CD8-positive, alpha-beta memory T cell (primary cell): ENCODE data around the gene CAMK2N1. TPM values are rescaled to one million over a fixed set of nuclear protein-coding genes. Genes with fewer than 3 reads are reported as not detected.

Experiments used
- CTCF ChIA-PET: fragments of 350-600 bp; sonication (Branson Sonifier 250); formaldehyde crosslinking; loops from one replicate; lab custom pipeline; 2021; ENCODE audit warnings: antibody characterized with exemption; lab: Charles Lee
- POLR2A ChIA-PET: fragments of 350-600 bp; sonication (Branson Sonifier 250); formaldehyde crosslinking; loops from one replicate; lab custom pipeline; 2021; ENCODE audit warnings: antibody characterized with exemption; lab: Charles Lee
- DNase-seq, 5 donors: peaks; one replicate each; pipeline versions ENCODE4 v3.0.0 to v3.0.0-alpha.2; 2020 to 2022; ENCODE audit warnings: mixed read lengths in 1 of 5
- H3K27ac ChIP-seq: one replicate; pipeline ENCODE4 v1.7.0; 2013; ENCODE audit warnings: low read depth, mild to moderate bottlenecking, low read length, moderate library complexity
- H3K27me3 ChIP-seq: 2 replicates; pipeline ENCODE4 v1.7.0; 2013; ENCODE audit warnings: low read length, mild to moderate bottlenecking; ENCODE audit not compliant: insufficient read depth, poor library complexity, severe bottlenecking
- H3K36me3 ChIP-seq: 2 replicates; pipeline ENCODE4 v1.7.0; 2013; ENCODE audit warnings: mild to moderate bottlenecking, low read length, moderate library complexity; ENCODE audit not compliant: insufficient read depth
- H3K4me1 ChIP-seq: 2 replicates; pipeline ENCODE4 v1.7.0; 2013; ENCODE audit warnings: mild to moderate bottlenecking, low read length, moderate library complexity; ENCODE audit not compliant: insufficient read depth
- H3K4me3 ChIP-seq: 2 replicates; pipeline ENCODE4 v1.7.0; 2013; ENCODE audit warnings: mild to moderate bottlenecking, low read length
- H3K9me3 ChIP-seq: 2 replicates; pipeline ENCODE4 v1.7.0; 2013; ENCODE audit warnings: mild to moderate bottlenecking, low read length
- H3K27ac Mint-ChIP-seq, 8 donors: one replicate each; pipeline ENCODE4 v1.8.0; 2020 to 2021; ENCODE audit warnings: mixed read lengths in 8 of 8, mild to moderate bottlenecking in 6 of 8, inconsistent platforms in 3 of 8, moderate library complexity in 3 of 8
- H3K27me3 Mint-ChIP-seq, 2 donors: one replicate each; pipeline ENCODE4 v1.8.0; 2020 to 2021; ENCODE audit warnings: mixed read lengths in 2 of 2, mild to moderate bottlenecking in 1 of 2, moderate library complexity in 1 of 2
- H3K36me3 Mint-ChIP-seq, 3 donors: one replicate each; pipeline ENCODE4 v1.8.0; 2020 to 2021; ENCODE audit warnings: mixed read lengths in 3 of 3, inconsistent platforms in 1 of 3, mild to moderate bottlenecking in 1 of 3
- H3K4me1 Mint-ChIP-seq, 3 donors: one replicate each; pipeline ENCODE4 v1.8.0; 2020 to 2021; ENCODE audit warnings: mixed read lengths in 3 of 3, inconsistent platforms in 1 of 3, mild to moderate bottlenecking in 1 of 3
- H3K4me3 Mint-ChIP-seq, 7 donors: one replicate each; pipeline ENCODE4 v1.8.0; 2020 to 2021; ENCODE audit warnings: mixed read lengths in 7 of 7, mild to moderate bottlenecking in 6 of 7, moderate library complexity in 4 of 7, inconsistent platforms in 2 of 7
- H3K9me3 Mint-ChIP-seq, 5 donors: one replicate each; pipeline ENCODE4 v1.8.0; 2020 to 2022; ENCODE audit warnings: mixed read lengths in 5 of 5, mild to moderate bottlenecking in 3 of 5, moderate library complexity in 2 of 5, inconsistent platforms in 1 of 5
- polyA plus RNA-seq: library from polyadenylated mRNA; unstranded; fragments of 300-500 nt; fragmentation: Illumina TruSeq; gene quantifications from one replicate; pipeline ENCODE4 v1.2.3, GENCODE V29; 2021
- total RNA-seq, 2 experiments: library from RNA; stranded (reverse); gene quantifications; one replicate each; pipeline ENCODE4 v1.2.3, GENCODE V29; 2021

The CAMK2N1 gene
- total and polyA plus RNA-seq, 3 experiments from 2014 or later = 1.7 to 2.8 (median 2.8) TPM

GRCh38 chr1:20495661-20496060 lies 9.7 kb upstream of the CAMK2N1 start:
- H3K27me3 Mint-ChIP-seq = peaks cover 0 to 2% of the 10 kb centered on the region in 2 donors
- Histone ChIP-seq H3K4me1 (peaks cover 6% of the 10 kb centered on the region), H3K36me3 (peaks cover 15% of the 10 kb centered on the region), H3K9me3 (no peaks in the 10 kb centered on the region), H3K4me3 (no peak overlapping the region), H3K27me3 (no peaks in the 10 kb centered on the region), H3K27ac (no peak overlapping the region)
- CTCF ChIA-PET = interaction anchor here (0.8 to 5.1 kb wide), 2 partner anchors 118 to 283 kb away, joined by 3 to 41 read pairs; no protein-coding TSS in a partner anchor
- peak overlapping the region in 2 of 8 donors; percentile 50 to 77 for H3K27ac Mint-ChIP-seq
- peaks cover 0 to 33% (median 7%) of the 10 kb centered on the region in 3 donors for H3K36me3 Mint-ChIP-seq
- no peaks in the 10 kb centered on the region for H3K9me3 Mint-ChIP-seq
- POLR2A ChIA-PET = no interaction called here
- peaks cover 0 to 2% (median 0%) of the 10 kb centered on the region in 3 donors for H3K4me1 Mint-ChIP-seq
- DNase-seq = no peak
- no peak overlapping the region for H3K4me3 Mint-ChIP-seq

GRCh38 chr1:20494609-20495311 lies 8.8 kb upstream of the CAMK2N1 start:
- peaks cover 6% of the 10 kb centered on the region for H3K4me1 ChIP-seq
- ChIA-PET POLR2A (no interaction called here), CTCF (interaction anchor here (0.5 to 5.1 kb wide), 11 partner anchors 8 to 612 kb away, joined by 3 to 41 read pairs (median 4); partner anchors contain the start of genes MUL1 and OTUD3)
- H3K4me3 ChIP-seq = no peak overlapping the region
- Mint-ChIP-seq H3K36me3 (peaks cover 0 to 24% (median 4%) of the 10 kb centered on the region in 3 donors), H3K27me3 (peaks cover 0 to 2% of the 10 kb centered on the region in 2 donors), H3K27ac (no peak overlapping the region), H3K4me1 (peaks cover 0 to 2% (median 0%) of the 10 kb centered on the region in 3 donors), H3K4me3 (no peak overlapping the region), H3K9me3 (no peaks in the 10 kb centered on the region)
- H3K27ac ChIP-seq = no peak overlapping the region
- peaks cover 8% of the 10 kb centered on the region for H3K36me3 ChIP-seq
- no peak for DNase-seq
- H3K9me3 ChIP-seq = no peaks in the 10 kb centered on the region
- no peaks in the 10 kb centered on the region for H3K27me3 ChIP-seq

- Mint-ChIP-seq H3K27me3 (peaks cover 0 to 2% of the 10 kb centered on the region in 2 donors), H3K36me3 (peaks cover 0 to 17% (median 4%) of the 10 kb centered on the region in 3 donors), H3K4me3 (no peak overlapping the region), H3K4me1 (peaks cover 0 to 2% (median 0%) of the 10 kb centered on the region in 3 donors), H3K9me3 (no peaks in the 10 kb centered on the region), H3K27ac (no peak overlapping the region)
- no peak overlapping the region for H3K27ac ChIP-seq
- DNase-seq = peak; percentile 66 to 86 (median 74)
- ChIA-PET POLR2A (no interaction called here), CTCF (interaction anchor here (0.5 to 5.1 kb wide), 19 partner anchors 9 to 863 kb away, joined by 3 to 41 read pairs (median 4); partner anchors contain the start of genes MUL1 and OTUD3)
- H3K36me3 ChIP-seq = peaks cover under 1% of the 10 kb centered on the region
- H3K27me3 ChIP-seq = no peaks in the 10 kb centered on the region
- no peak overlapping the region for H3K4me3 ChIP-seq
- no peaks in the 10 kb centered on the region for H3K9me3 ChIP-seq
- H3K4me1 ChIP-seq = peaks cover 6% of the 10 kb centered on the region
Observed at GRCh38 chr1:20493839-20494608, 8.0 kb upstream of the CAMK2N1 start.

- H3K36me3 ChIP-seq = no peaks in the 10 kb centered on the region
- no peaks in the 10 kb centered on the region for H3K27me3 ChIP-seq
- ChIA-PET CTCF (interaction anchor here (0.5 to 5.1 kb wide), 14 partner anchors 10 to 863 kb away, joined by 3 to 41 read pairs (median 4); partner anchors contain the start of gene OTUD3), POLR2A (no interaction called here)
- H3K36me3 Mint-ChIP-seq = peaks cover 0 to 10% (median 2%) of the 10 kb centered on the region in 3 donors
- DNase-seq = no peak
- H3K4me1 ChIP-seq = peaks cover 6% of the 10 kb centered on the region
- H3K27me3 Mint-ChIP-seq = peaks cover 0 to 2% of the 10 kb centered on the region in 2 donors
- H3K4me3 ChIP-seq = no peak overlapping the region
- H3K9me3 Mint-ChIP-seq = no peaks in the 10 kb centered on the region
- peaks cover 0 to 2% (median 0%) of the 10 kb centered on the region in 3 donors for H3K4me1 Mint-ChIP-seq
- no peaks in the 10 kb centered on the region for H3K9me3 ChIP-seq
- H3K27ac Mint-ChIP-seq = no peak overlapping the region
- no peak overlapping the region for H3K27ac ChIP-seq
- no peak overlapping the region for H3K4me3 Mint-ChIP-seq
Observed at GRCh38 chr1:20493309-20493708, 7.3 kb upstream of the CAMK2N1 start.

DNA sequence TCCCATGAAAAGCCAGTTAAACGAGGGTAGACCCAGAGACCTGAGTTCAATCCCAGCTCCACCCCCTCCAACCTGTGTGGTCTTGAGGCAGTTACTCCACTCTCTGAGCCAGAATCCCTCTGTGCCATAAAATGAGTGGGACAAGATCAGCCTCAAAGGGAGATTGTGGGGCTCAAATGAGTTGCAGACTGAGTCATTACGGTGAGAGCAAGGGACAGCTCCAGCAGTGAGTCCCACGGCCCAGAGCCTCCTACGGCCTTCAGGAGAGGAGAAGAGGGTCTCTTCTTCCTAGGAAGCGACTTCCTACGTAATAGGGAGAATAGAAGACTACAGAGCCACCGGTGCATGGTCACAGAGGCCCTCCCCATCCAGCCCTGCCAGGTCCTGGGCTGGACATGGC lies 6.7 kb upstream of the CAMK2N1 start:
- Mint-ChIP-seq H3K27ac (peak overlapping the region in 2 of 8 donors; percentile 46 to 83), H3K27me3 (peaks cover 0 to 2% of the 10 kb centered on the region in 2 donors), H3K4me3 (no peak overlapping the region), H3K36me3 (peaks cover 0 to 6% (median 2%) of the 10 kb centered on the region in 3 donors), H3K9me3 (no peaks in the 10 kb centered on the region), H3K4me1 (peaks cover 0 to 2% (median 0%) of the 10 kb centered on the region in 3 donors)
- Histone ChIP-seq H3K27me3 (no peaks in the 10 kb centered on the region), H3K4me3 (no peak overlapping the region), H3K36me3 (no peaks in the 10 kb centered on the region), H3K9me3 (no peaks in the 10 kb centered on the region), H3K27ac (no peak overlapping the region), H3K4me1 (peaks cover 6% of the 10 kb centered on the region)
- CTCF ChIA-PET = interaction anchor here (1.0 to 5.1 kb wide), 5 partner anchors 9 to 280 kb away, joined by 3 to 41 read pairs (median 5); no protein-coding TSS in a partner anchor
- POLR2A ChIA-PET = no interaction called here
- DNase-seq = no peak

- Mint-ChIP-seq H3K4me1 (peaks cover 0 to 7% (median 6%) of the 10 kb centered on the region in 3 donors), H3K9me3 (no peaks in the 10 kb centered on the region), H3K4me3 (peak overlapping the region in 1 of 7 donors; percentile 19), H3K36me3 (peaks cover 0 to 2% (median 0%) of the 10 kb centered on the region in 3 donors), H3K27me3 (peaks cover 3 to 4% of the 10 kb centered on the region in 2 donors), H3K27ac (no peak overlapping the region)
- no peak for DNase-seq
- Histone ChIP-seq H3K27me3 (peaks cover 6% of the 10 kb centered on the region), H3K36me3 (no peaks in the 10 kb centered on the region), H3K4me1 (peaks cover 6% of the 10 kb centered on the region), H3K4me3 (no peak overlapping the region), H3K27ac (no peak overlapping the region), H3K9me3 (no peaks in the 10 kb centered on the region)
- CTCF ChIA-PET = interaction anchor here (1.2 to 5.1 kb wide), 4 partner anchors 11 to 279 kb away, joined by 3 to 41 read pairs (median 5); no protein-coding TSS in a partner anchor
- POLR2A ChIA-PET = no interaction called here
Observed at GRCh38 chr1:20491866-20492265, 5.9 kb upstream of the CAMK2N1 start.

DNA sequence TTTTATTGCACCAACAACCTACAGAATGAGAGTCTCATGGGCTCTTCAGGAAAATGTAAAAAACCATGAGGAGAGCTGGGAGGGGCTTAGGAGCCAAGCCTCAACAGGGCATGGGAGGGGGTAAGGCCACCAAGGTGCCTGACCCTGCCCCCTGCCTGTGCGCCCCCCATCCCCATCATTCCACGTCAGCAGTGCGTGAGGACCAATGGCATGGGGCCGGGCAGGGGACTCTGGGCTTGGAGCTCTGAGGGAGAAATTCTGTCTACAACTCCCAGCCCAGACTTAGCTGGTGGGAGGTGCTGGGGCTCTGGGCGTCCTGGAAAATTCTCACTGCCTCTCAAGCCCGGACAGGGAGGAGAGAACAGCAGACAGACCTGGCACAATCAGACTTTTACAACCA lies 5.2 kb upstream of the CAMK2N1 start:
- H3K27me3 ChIP-seq = peaks cover 6% of the 10 kb centered on the region
- peaks cover 0 to under 1% (median 0%) of the 10 kb centered on the region in 3 donors for H3K36me3 Mint-ChIP-seq
- peaks cover 0 to 7% (median 6%) of the 10 kb centered on the region in 3 donors for H3K4me1 Mint-ChIP-seq
- H3K9me3 Mint-ChIP-seq = no peaks in the 10 kb centered on the region
- no peaks in the 10 kb centered on the region for H3K9me3 ChIP-seq
- no peak for DNase-seq
- H3K27ac Mint-ChIP-seq = no peak overlapping the region
- H3K36me3 ChIP-seq = no peaks in the 10 kb centered on the region
- ChIA-PET POLR2A (no interaction called here), CTCF (interaction anchor here (0.7 to 5.1 kb wide), 8 partner anchors 11 to 281 kb away, joined by 3 to 41 read pairs (median 3); no protein-coding TSS in a partner anchor)
- H3K4me3 Mint-ChIP-seq = no peak overlapping the region
- peaks cover 3 to 4% of the 10 kb centered on the region in 2 donors for H3K27me3 Mint-ChIP-seq
- no peak overlapping the region for H3K27ac ChIP-seq
- H3K4me1 ChIP-seq = peaks cover 6% of the 10 kb centered on the region
- no peak overlapping the region for H3K4me3 ChIP-seq
